Transverse colon (tissue), 4 donors: ENCODE measurements around the gene CISD2. TPM values are rescaled to one million over a fixed set of nuclear protein-coding genes. Genes with fewer than 3 reads are reported as not detected.
A peak's percentile ranks its signal among the peaks of the same experiment; 100 is the strongest.
"Not testable (repeated sequence)": the region's sequence is repeated elsewhere in the genome, so short reads cannot be mapped to it uniquely, and the experiment has no call there.

Experiments
- DNase-seq: peaks from one replicate; pipeline ENCODE4 v3.0.0-alpha.2; 2019
- H3K27ac ChIP-seq, 4 donors: fragments of 200-600 bp; sonication (generic); 2 replicates each; pipeline ENCODE4 v1.5.1; 2016 to 2018; ENCODE audit warnings: inconsistent platforms in 4 of 4
- H3K27me3 ChIP-seq: fragments of 200-600 bp; sonication (generic); 2 replicates; pipeline ENCODE4 v1.5.1; 2017; ENCODE audit warnings: inconsistent platforms
- H3K36me3 ChIP-seq, 4 donors: fragments of 200-600 bp; sonication (generic); 2 replicates each; pipeline ENCODE4 v1.5.1; 2017 to 2019; ENCODE audit warnings: inconsistent platforms in 4 of 4
- H3K4me1 ChIP-seq, 4 donors: fragments of 200-600 bp; sonication (generic); 2 replicates each; pipeline ENCODE4 v1.5.1; 2017 to 2020; ENCODE audit warnings: inconsistent platforms in 4 of 4
- H3K4me3 ChIP-seq, 4 donors: fragments of 200-600 bp; sonication (generic); 1 replicate in 1 of 4; 2 replicates in 3 of 4; pipeline versions ENCODE4 v1.5.1 to v1.6.1; 2017 to 2019; ENCODE audit warnings: inconsistent platforms in 4 of 4
- H3K9me3 ChIP-seq, 2 donors: fragments of 200-600 bp; sonication (generic); 2 replicates each; pipeline ENCODE4 v1.5.1; 2017 to 2019; ENCODE audit warnings: inconsistent platforms in 2 of 2
- CTCF ChIP-seq, 5 experiments: fragments of 200-600 bp in 3 of 5; fragments of 450-650 bp in 2 of 5; sonication (generic) in 3 of 5; IDR thresholded peaks; 1 replicate in 2 of 5; 2 replicates in 3 of 5; pipeline ENCODE4 v1.5.1; 2016 to 2017; ENCODE audit warnings: antibody characterized with exemption in 5 of 5, inconsistent platforms in 3 of 5, mild to moderate bottlenecking in 2 of 5, moderate library complexity in 1 of 5
- EP300 ChIP-seq: sonication (generic); formaldehyde crosslinking; IDR thresholded peaks from one replicate; pipeline ENCODE4 v1.6.1; 2017; ENCODE audit warnings: antibody characterized with exemption, low read depth
- POLR2A ChIP-seq: fragments of 450-650 bp; IDR thresholded peaks from one replicate; pipeline ENCODE4 v1.6.1; 2016; ENCODE audit warnings: antibody characterized with exemption, mild to moderate bottlenecking, moderate library complexity
- POLR2AphosphoS5 ChIP-seq, 3 donors: sonication (generic); formaldehyde crosslinking; IDR thresholded peaks; one replicate each; pipeline ENCODE4 v1.6.1; 2016; ENCODE audit warnings: antibody characterized with exemption in 3 of 3
- WGBS, 2 donors: methylation state at CpG; one replicate each; pipeline ENCODE4 v1.1.5; 2018; ENCODE audit warnings: low coverage in 1 of 2; 5-methylcytosine and 5-hydroxymethylcytosine counted together
- in situ Hi-C, 4 donors: fragments of 200-750 bp; cut with MboI; loops; one replicate each; pipeline versions ENCODE4 v1.15.0 to v1.15.1; 2017; ENCODE audit warnings: low sequenced_read_pairs in 3 of 4, low pct_ligation_motif_present in 1 of 4, low pct_unique_long_range_greater_than_20kb in 1 of 4
- intact Hi-C: fragments of 100-400 bp; cut with DNase I; formaldehyde crosslinking; loops from one replicate; pipeline ENCODE4 v1.15.1; 2023; ENCODE audit warnings: low total_unique reads
- total RNA-seq, 4 donors: library from RNA; depleted of rRNA; stranded (reverse); fragments of >200 nt; gene quantifications; one replicate each; pipeline ENCODE4 v1.1.0, GENCODE V29; 2016

The CISD2 gene
- total RNA-seq, 4 donors from 2014 or later: 1.2 to 13.9 (median 10.8) TPM

GRCh38 chr4:102862016-102862415 is 6.8 kb upstream of the CISD2 start:
- H3K27ac ChIP-seq: peak overlapping the region in 1 of 4 donors; percentile 17
- peaks cover 9% of the 10 kb centered on the region in 2 donors for H3K9me3 ChIP-seq
- no peaks in the 10 kb centered on the region for H3K27me3 ChIP-seq
- DNase-seq: no peak
- WGBS, 2 donors: 89 to 100% methylated on average over 1 of the region's 1 CpG
- no peak overlapping the region for H3K4me3 ChIP-seq
- no peak for TF ChIP-seq CTCF (IDR thresholded peaks at IDR 0.05)
- no peak for TF ChIP-seq EP300
- TF ChIP-seq POLR2A: no peak
- TF ChIP-seq POLR2AphosphoS5 (IDR thresholded peaks at IDR 0.05): no peak
- in situ Hi-C loops: no loop called here
- no peaks in the 10 kb centered on the region for H3K36me3 ChIP-seq
- intact Hi-C loops: no loop called here
- H3K4me1 ChIP-seq: no peaks in the 10 kb centered on the region

- no peak for DNase-seq
- Histone ChIP-seq H3K9me3 (peaks cover 9% of the 10 kb centered on the region in 2 donors), H3K4me3 (no peak overlapping the region), H3K36me3 (no peaks in the 10 kb centered on the region), H3K27me3 (no peaks in the 10 kb centered on the region), H3K4me1 (peaks cover 0 to 4% (median 0%) of the 10 kb centered on the region in 4 donors), H3K27ac (peak overlapping the region in 1 of 4 donors; percentile 17)
- 100% methylated on average over 1 of the region's 1 CpG for WGBS, 2 donors
- intact Hi-C loops: no loop called here
- TF ChIP-seq POLR2AphosphoS5 (IDR thresholded peaks at IDR 0.05) (no peak), CTCF (IDR thresholded peaks at IDR 0.05) (no peak), EP300 (no peak), POLR2A (no peak)
- in situ Hi-C loops: no loop called here
These were observed 6.0 kb upstream of the CISD2 start for GRCh38 chr4:102862747-102863146.

GRCh38 chr4:102865327-102865726 is 3.5 kb upstream of the CISD2 start:
- H3K9me3 ChIP-seq, H3K4me3 ChIP-seq, DNase-seq, H3K36me3 ChIP-seq, intact Hi-C loops, in situ Hi-C loops, H3K27ac ChIP-seq, H3K27me3 ChIP-seq: not testable (repeated sequence)
- H3K4me1 ChIP-seq: peaks cover 0 to 18% (median 9%) of the 10 kb centered on the region in 4 donors
- WGBS, 2 donors: 93 to 97% methylated on average over 5 of the region's 5 CpGs

DNA sequence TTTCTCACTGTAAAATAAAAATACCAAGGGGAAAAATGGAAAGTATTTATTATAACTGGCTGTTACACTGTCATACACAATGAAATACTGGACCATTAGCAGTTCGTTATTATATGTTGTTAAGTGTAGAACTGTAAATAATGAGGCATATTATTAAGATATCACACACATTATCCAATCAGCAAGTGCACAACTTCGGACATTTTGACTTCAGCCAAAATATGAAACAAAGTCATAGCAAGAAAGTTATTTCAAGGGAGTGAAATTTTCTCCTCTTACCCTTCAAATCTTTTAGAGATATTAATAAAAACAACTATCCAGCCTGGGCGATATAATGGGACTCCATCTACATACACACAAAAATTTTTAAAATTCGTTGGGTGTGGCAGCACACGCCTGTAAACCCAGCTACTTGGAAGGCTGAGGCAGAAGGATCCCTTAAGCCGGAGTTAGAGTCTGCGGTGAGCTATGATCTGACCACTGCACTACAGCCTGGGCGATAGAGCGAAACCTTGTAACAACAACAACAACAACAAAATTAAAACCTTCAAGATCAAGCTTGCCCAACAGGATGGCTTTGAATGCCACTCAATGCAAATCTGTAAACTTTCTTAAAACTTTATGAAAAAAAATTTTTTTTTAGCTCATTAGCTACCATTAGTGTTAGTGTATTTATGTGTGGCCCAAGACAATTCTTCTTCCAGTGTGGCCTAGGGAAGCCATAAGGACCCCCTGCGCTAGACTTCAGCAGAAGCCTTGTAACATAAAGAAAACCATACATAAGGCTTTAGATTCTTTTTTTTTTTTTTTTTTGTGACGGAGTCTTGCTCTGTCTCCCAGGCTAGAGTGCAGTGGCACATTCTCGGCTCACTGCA is 1.3 kb upstream of the CISD2 start:
- TF ChIP-seq EP300 (no peak), POLR2AphosphoS5 (IDR thresholded peaks at IDR 0.05) (no peak), POLR2A (no peak), CTCF (IDR thresholded peaks at IDR 0.05) (no peak)
- in situ Hi-C loops: no loop called here
- H3K4me1 ChIP-seq: peaks cover 0 to 30% (median 13%) of the 10 kb centered on the region in 4 donors
- H3K27ac ChIP-seq: peak overlapping the region; percentile 90 to 98 (median 96)
- H3K9me3 ChIP-seq: no peaks in the 10 kb centered on the region
- H3K4me3 ChIP-seq: peak overlapping the region in 3 of 4 donors; percentile 62 to 76 (median 76)
- no peaks in the 10 kb centered on the region for H3K27me3 ChIP-seq
- no peaks in the 10 kb centered on the region for H3K36me3 ChIP-seq
- intact Hi-C loops: loop anchor here (2.0 kb wide), 1 partner anchor 41 kb away; the partner anchor contains the start of gene UBE2D3
- 76 to 80% methylated on average over 10 to 12 of the region's 12 CpGs for WGBS, 2 donors
- DNase-seq: no peak
